Gastroesophageal sphincter (tissue), 3 donors: ENCODE results near the gene CIAO2B.

Experiments used
- EP300 ChIP-seq: sonication (generic); formaldehyde crosslinking; IDR thresholded peaks from one replicate; pipeline ENCODE4 v1.6.1; 2017; ENCODE audit warnings: antibody characterized with exemption, mild to moderate bottlenecking
- POLR2A ChIP-seq, 2 donors: fragments of 450-650 bp; IDR thresholded peaks; one replicate each; pipeline ENCODE4 v1.6.1; 2017; ENCODE audit warnings: antibody characterized with exemption in 2 of 2, mild to moderate bottlenecking in 2 of 2, moderate library complexity in 1 of 2
- POLR2AphosphoS5 ChIP-seq: sonication (generic); formaldehyde crosslinking; IDR thresholded peaks from one replicate; pipeline ENCODE4 v1.6.1; 2017; ENCODE audit warnings: antibody characterized with exemption
- TF ChIP-seq, protein P1 (sequence below), 4 experiments: fragments of 200-600 bp in 2 of 4; fragments of 450-650 bp in 2 of 4; sonication (generic) in 1 of 4; IDR thresholded peaks; one replicate each; pipeline ENCODE4 v1.5.1; 2017 to 2019; ENCODE audit warnings: antibody characterized with exemption in 4 of 4, mild to moderate bottlenecking in 2 of 4, moderate library complexity in 2 of 4

DNA sequence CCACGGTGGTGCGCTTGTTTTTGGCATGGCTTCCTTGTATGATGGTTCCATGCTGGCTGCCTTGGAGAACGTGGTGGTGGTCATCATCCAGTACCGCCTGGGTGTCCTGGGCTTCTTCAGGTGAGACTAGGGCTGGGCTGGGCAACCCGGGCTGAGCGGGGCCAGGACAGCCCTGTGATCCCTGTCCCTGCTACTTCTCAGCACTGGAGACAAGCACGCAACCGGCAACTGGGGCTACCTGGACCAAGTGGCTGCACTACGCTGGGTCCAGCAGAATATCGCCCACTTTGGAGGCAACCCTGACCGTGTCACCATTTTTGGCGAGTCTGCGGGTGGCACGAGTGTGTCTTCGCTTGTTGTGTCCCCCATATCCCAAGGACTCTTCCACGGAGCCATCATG is 6.0 kb upstream of the CIAO2B start:
- TF ChIP-seq POLR2AphosphoS5, result no peak
- TF ChIP-seq, protein P1, sequence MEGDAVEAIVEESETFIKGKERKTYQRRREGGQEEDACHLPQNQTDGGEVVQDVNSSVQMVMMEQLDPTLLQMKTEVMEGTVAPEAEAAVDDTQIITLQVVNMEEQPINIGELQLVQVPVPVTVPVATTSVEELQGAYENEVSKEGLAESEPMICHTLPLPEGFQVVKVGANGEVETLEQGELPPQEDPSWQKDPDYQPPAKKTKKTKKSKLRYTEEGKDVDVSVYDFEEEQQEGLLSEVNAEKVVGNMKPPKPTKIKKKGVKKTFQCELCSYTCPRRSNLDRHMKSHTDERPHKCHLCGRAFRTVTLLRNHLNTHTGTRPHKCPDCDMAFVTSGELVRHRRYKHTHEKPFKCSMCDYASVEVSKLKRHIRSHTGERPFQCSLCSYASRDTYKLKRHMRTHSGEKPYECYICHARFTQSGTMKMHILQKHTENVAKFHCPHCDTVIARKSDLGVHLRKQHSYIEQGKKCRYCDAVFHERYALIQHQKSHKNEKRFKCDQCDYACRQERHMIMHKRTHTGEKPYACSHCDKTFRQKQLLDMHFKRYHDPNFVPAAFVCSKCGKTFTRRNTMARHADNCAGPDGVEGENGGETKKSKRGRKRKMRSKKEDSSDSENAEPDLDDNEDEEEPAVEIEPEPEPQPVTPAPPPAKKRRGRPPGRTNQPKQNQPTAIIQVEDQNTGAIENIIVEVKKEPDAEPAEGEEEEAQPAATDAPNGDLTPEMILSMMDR (IDR thresholded peaks at IDR 0.05), result no peak
- no peak for TF ChIP-seq POLR2A (IDR thresholded peaks at IDR 0.05)
- TF ChIP-seq EP300, result no peak
